ENCODE measurements around the gene PRCC. TPM values are rescaled to one million over a fixed set of nuclear protein-coding genes. Genes with fewer than 3 reads are reported as not detected.

PRCC gene
- total RNA-seq, 4 donors from 2014 or later: 21.2 to 43.6 (median 38.7) TPM

GRCh38 chr1:156839426-156840109, 72.2 kb downstream of the PRCC start:
- Histone ChIP-seq H3K27ac (replicated peaks in 1 of 4) (no peak overlapping the region), H3K27me3 (peaks cover 0 to 91% (median 5%) of the 10 kb centered on the region in 4 donors), H3K36me3 (no peaks in the 10 kb centered on the region), H3K9me3 (no peaks in the 10 kb centered on the region), H3K4me3 (no peak overlapping the region), H3K4me1 (peaks cover 0 to 2% (median under 1%) of the 10 kb centered on the region in 4 donors)
- no peak for DNase-seq (ENCODE audit: extremely low spot score)
- 47% methylated on average over 9 of the region's 9 CpGs for WGBS
- no peak for TF ChIP-seq EP300 (IDR thresholded peaks at IDR 0.05)
- intact Hi-C loops (cut with DNase I): no loop called here

GRCh38 chr1:156840186-156840897, 73.0 kb downstream of the PRCC start:
- WGBS: 79% methylated on average over 5 of the region's 8 CpGs
- intact Hi-C loops (cut with DNase I): no loop called here
- TF ChIP-seq EP300 (IDR thresholded peaks at IDR 0.05): no peak
- TF ChIP-seq CTCF (IDR thresholded peaks at IDR 0.05): no peak
- H3K27me3 ChIP-seq: peaks cover 0 to 91% (median 13%) of the 10 kb centered on the region in 4 donors
- H3K36me3 ChIP-seq: no peaks in the 10 kb centered on the region
- H3K27ac ChIP-seq (replicated peaks in 1 of 4): no peak overlapping the region
- no peak for DNase-seq (ENCODE audit: extremely low spot score)
- no peaks in the 10 kb centered on the region for H3K9me3 ChIP-seq
- H3K4me1 ChIP-seq: peaks cover 8 to 10% (median 8%) of the 10 kb centered on the region in 4 donors
- H3K4me3 ChIP-seq: no peak overlapping the region

- no peaks in the 10 kb centered on the region for H3K9me3 ChIP-seq
- H3K4me1 ChIP-seq: peaks cover 10 to 14% (median 12%) of the 10 kb centered on the region in 4 donors
- no peak overlapping the region for H3K4me3 ChIP-seq
- DNase-seq (ENCODE audit: extremely low spot score): no peak
- 76% methylated on average over 14 of the region's 14 CpGs for WGBS
- intact Hi-C loops (cut with DNase I): no loop called here
- TF ChIP-seq POLR2AphosphoS5 (IDR thresholded peaks at IDR 0.05) (no peak), POLR2A (IDR thresholded peaks at IDR 0.05; ENCODE audit: low read depth) (no peak), CTCF (IDR thresholded peaks at IDR 0.05) (no peak)
- H3K27me3 ChIP-seq: peaks cover 0 to 97% (median 16%) of the 10 kb centered on the region in 4 donors
- no peak overlapping the region for H3K27ac ChIP-seq (replicated peaks in 1 of 4)
- H3K36me3 ChIP-seq: no peaks in the 10 kb centered on the region
Measured at GRCh38 chr1:156840898-156841279, 73.6 kb downstream of the PRCC start.

- no peak for DNase-seq (ENCODE audit: extremely low spot score)
- Histone ChIP-seq H3K4me3 (no peak overlapping the region), H3K9me3 (no peaks in the 10 kb centered on the region), H3K27ac (replicated peaks in 1 of 4) (no peak overlapping the region), H3K4me1 (peaks cover 10 to 14% (median 12%) of the 10 kb centered on the region in 4 donors), H3K27me3 (peaks cover 0 to 99% (median 18%) of the 10 kb centered on the region in 4 donors), H3K36me3 (no peaks in the 10 kb centered on the region)
- intact Hi-C loops (cut with DNase I): no loop called here
- WGBS: 84% methylated on average over 14 of the region's 16 CpGs
- TF ChIP-seq CTCF (IDR thresholded peaks at IDR 0.05) (no peak), POLR2AphosphoS5 (IDR thresholded peaks at IDR 0.05) (no peak), POLR2A (IDR thresholded peaks at IDR 0.05; ENCODE audit: low read depth) (no peak), EP300 (IDR thresholded peaks at IDR 0.05) (no peak)
Measured at GRCh38 chr1:156841295-156841855, 74.0 kb downstream of the PRCC start.

GRCh38 chr1:156842618-156843300, 75.4 kb downstream of the PRCC start:
- Histone ChIP-seq H3K27me3 (peaks cover 0 to 99% (median 18%) of the 10 kb centered on the region in 4 donors), H3K4me3 (no peak overlapping the region), H3K4me1 (peaks cover 10 to 14% (median 12%) of the 10 kb centered on the region in 4 donors), H3K36me3 (no peaks in the 10 kb centered on the region), H3K27ac (replicated peaks in 1 of 4) (no peak overlapping the region), H3K9me3 (no peaks in the 10 kb centered on the region)
- 82% methylated on average over 9 of the region's 9 CpGs for WGBS
- intact Hi-C loops (cut with DNase I): no loop called here
- DNase-seq (ENCODE audit: extremely low spot score): no peak
- no peak for TF ChIP-seq CTCF (IDR thresholded peaks at IDR 0.05)
- TF ChIP-seq POLR2AphosphoS5 (IDR thresholded peaks at IDR 0.05): no peak
- TF ChIP-seq POLR2A (IDR thresholded peaks at IDR 0.05; ENCODE audit: low read depth): no peak
- no peak for TF ChIP-seq EP300 (IDR thresholded peaks at IDR 0.05)

All from esophagus muscularis mucosa (tissue), 4 donors.